ENCODE data around the gene FHOD3. TPM values are rescaled to one million over a fixed set of nuclear protein-coding genes. Genes with fewer than 3 reads are reported as not detected.

The FHOD3 gene
- total and polyA plus RNA-seq, 4 donors: 0.57 to 1.3 (median 1.2) TPM; not detected in 1

DNA sequence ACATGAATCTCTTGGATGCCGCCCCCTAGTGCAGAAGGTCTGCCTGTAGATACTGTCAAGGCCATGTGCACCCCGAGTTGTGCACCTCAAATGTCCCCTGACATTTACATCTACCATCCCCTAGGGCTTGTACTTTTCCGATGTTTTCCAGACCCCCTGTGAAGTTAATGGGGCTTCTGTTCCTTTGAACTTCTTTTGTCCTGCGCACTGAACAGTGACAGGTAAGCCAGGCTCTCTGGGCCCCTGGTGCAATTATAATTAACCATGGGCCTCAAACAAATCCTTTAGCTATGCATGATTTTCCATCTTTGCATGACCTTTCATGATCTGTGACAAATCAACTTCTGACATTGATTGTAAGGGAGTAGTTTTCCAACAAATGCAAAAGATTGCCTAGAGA lies 158.4 kb downstream of the FHOD3 start:
- Histone ChIP-seq H3K27me3 (ENCODE audit: control insufficient read depth in 4 of 4, insufficient read depth in 4 of 4, low read length in 3 of 4) (peaks cover 0 to 10% (median under 1%) of the 10 kb centered on the region in 4 donors), H3K9ac (ENCODE audit: low read depth in 1 of 2, low read length in 2 of 2) (no peak overlapping the region), H3K9me3 (ENCODE audit: control insufficient read depth in 4 of 4, low read length in 3 of 4) (no peaks in the 10 kb centered on the region), H3K4me1 (ENCODE audit: control insufficient read depth in 4 of 4, insufficient read depth in 4 of 4, low read length in 3 of 4) (no peaks in the 10 kb centered on the region), H3K4me3 (ENCODE audit: low read depth in 1 of 3, low read length in 3 of 3) (no peak overlapping the region), H3K36me3 (ENCODE audit: control insufficient read depth in 4 of 4, insufficient read depth in 3 of 4, low read depth in 1 of 4, low read length in 3 of 4) (no peaks in the 10 kb centered on the region), H3K27ac (ENCODE audit: low read depth in 1 of 2, low read length in 2 of 2) (no peak overlapping the region)
- TF ChIP-seq, protein P1, sequence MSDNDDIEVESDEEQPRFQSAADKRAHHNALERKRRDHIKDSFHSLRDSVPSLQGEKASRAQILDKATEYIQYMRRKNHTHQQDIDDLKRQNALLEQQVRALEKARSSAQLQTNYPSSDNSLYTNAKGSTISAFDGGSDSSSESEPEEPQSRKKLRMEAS (IDR thresholded peaks at IDR 0.05): no peak
- TF ChIP-seq JUND (IDR thresholded peaks at IDR 0.05) (no peak), FOXA2 (IDR thresholded peaks at IDR 0.05) (no peak), SP1 (IDR thresholded peaks at IDR 0.05) (no peak), RAD21 (IDR thresholded peaks at IDR 0.05) (no peak), CTCF (IDR thresholded peaks at IDR 0.05; ENCODE audit: low read depth, low read length, missing input control) (no peak), NR2F2 (IDR thresholded peaks at IDR 0.05) (no peak), RXRA (IDR thresholded peaks at IDR 0.05) (no peak), HNF4A (conservative IDR thresholded peaks at IDR 0.05) (no peak)
- TF ChIP-seq, protein P2, sequence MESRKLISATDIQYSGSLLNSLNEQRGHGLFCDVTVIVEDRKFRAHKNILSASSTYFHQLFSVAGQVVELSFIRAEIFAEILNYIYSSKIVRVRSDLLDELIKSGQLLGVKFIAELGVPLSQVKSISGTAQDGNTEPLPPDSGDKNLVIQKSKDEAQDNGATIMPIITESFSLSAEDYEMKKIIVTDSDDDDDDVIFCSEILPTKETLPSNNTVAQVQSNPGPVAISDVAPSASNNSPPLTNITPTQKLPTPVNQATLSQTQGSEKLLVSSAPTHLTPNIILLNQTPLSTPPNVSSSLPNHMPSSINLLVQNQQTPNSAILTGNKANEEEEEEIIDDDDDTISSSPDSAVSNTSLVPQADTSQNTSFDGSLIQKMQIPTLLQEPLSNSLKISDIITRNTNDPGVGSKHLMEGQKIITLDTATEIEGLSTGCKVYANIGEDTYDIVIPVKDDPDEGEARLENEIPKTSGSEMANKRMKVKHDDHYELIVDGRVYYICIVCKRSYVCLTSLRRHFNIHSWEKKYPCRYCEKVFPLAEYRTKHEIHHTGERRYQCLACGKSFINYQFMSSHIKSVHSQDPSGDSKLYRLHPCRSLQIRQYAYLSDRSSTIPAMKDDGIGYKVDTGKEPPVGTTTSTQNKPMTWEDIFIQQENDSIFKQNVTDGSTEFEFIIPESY (IDR thresholded peaks at IDR 0.05): no peak
- TF ChIP-seq, protein P3, sequence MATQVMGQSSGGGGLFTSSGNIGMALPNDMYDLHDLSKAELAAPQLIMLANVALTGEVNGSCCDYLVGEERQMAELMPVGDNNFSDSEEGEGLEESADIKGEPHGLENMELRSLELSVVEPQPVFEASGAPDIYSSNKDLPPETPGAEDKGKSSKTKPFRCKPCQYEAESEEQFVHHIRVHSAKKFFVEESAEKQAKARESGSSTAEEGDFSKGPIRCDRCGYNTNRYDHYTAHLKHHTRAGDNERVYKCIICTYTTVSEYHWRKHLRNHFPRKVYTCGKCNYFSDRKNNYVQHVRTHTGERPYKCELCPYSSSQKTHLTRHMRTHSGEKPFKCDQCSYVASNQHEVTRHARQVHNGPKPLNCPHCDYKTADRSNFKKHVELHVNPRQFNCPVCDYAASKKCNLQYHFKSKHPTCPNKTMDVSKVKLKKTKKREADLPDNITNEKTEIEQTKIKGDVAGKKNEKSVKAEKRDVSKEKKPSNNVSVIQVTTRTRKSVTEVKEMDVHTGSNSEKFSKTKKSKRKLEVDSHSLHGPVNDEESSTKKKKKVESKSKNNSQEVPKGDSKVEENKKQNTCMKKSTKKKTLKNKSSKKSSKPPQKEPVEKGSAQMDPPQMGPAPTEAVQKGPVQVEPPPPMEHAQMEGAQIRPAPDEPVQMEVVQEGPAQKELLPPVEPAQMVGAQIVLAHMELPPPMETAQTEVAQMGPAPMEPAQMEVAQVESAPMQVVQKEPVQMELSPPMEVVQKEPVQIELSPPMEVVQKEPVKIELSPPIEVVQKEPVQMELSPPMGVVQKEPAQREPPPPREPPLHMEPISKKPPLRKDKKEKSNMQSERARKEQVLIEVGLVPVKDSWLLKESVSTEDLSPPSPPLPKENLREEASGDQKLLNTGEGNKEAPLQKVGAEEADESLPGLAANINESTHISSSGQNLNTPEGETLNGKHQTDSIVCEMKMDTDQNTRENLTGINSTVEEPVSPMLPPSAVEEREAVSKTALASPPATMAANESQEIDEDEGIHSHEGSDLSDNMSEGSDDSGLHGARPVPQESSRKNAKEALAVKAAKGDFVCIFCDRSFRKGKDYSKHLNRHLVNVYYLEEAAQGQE (IDR thresholded peaks at IDR 0.05): no peak
- 91% methylated on average over 4 of the region's 4 CpGs for WGBS
- no peak for DNase-seq (ENCODE audit: low spot score)

- Histone ChIP-seq H3K9ac (ENCODE audit: low read depth in 1 of 2, low read length in 2 of 2) (no peak overlapping the region), H3K4me3 (ENCODE audit: low read depth in 1 of 3, low read length in 3 of 3) (no peak overlapping the region), H3K4me1 (ENCODE audit: control insufficient read depth in 4 of 4, insufficient read depth in 4 of 4, low read length in 3 of 4) (no peaks in the 10 kb centered on the region), H3K27me3 (ENCODE audit: control insufficient read depth in 4 of 4, insufficient read depth in 4 of 4, low read length in 3 of 4) (peaks cover 0 to 10% (median under 1%) of the 10 kb centered on the region in 4 donors), H3K9me3 (ENCODE audit: control insufficient read depth in 4 of 4, low read length in 3 of 4) (no peaks in the 10 kb centered on the region), H3K36me3 (ENCODE audit: control insufficient read depth in 4 of 4, insufficient read depth in 3 of 4, low read depth in 1 of 4, low read length in 3 of 4) (no peaks in the 10 kb centered on the region), H3K27ac (ENCODE audit: low read depth in 1 of 2, low read length in 2 of 2) (no peak overlapping the region)
- no peak for DNase-seq (ENCODE audit: low spot score)
- WGBS: 90% methylated on average over 1 of the region's 1 CpG
- TF ChIP-seq FOXA1 (IDR thresholded peaks at IDR 0.05) (no peak), NR2F2 (IDR thresholded peaks at IDR 0.05) (no peak), SP1 (IDR thresholded peaks at IDR 0.05) (no peak), HNF4G (IDR thresholded peaks at IDR 0.05) (no peak), FOXA2 (IDR thresholded peaks at IDR 0.05) (no peak), RAD21 (IDR thresholded peaks at IDR 0.05) (no peak), JUND (IDR thresholded peaks at IDR 0.05) (no peak)
Observed at GRCh38 chr18:36456622-36457021, 159.1 kb downstream of the FHOD3 start.
